Measurements from ENCODE around the gene TMEM213.

The TMEM213 gene

DNA sequence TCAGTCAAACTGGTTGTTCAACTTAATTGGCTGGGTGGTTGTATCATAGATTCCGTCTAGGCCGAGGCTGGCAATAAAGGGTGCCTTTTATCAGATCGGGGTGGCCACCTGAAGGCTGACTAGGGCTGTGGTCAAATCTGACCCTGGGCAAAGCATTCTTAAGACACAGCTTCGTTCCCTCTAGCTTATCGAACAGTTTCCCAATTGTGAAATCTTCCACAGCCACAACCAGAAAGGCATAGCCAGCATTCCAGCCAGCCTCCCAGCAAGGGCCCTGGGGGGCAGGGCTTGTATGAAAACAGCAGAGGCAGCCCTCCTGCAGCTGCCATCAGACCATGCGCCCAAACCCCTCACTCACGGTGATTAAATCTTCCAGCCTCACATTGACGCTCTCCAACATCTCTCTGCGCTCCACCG, 42.5 kb upstream of the TMEM213 start:
- Histone ChIP-seq H2AFZ (ENCODE audit: low read depth) (no peak overlapping the region), H3K36me3 (ENCODE audit: insufficient read depth) (no peaks in the 10 kb centered on the region), H3K9ac (no peak overlapping the region), H3K4me3 (IDR thresholded peaks at IDR 0.05; ENCODE audit: insufficient read depth, low read depth, low read length) (no peak overlapping the region), H3K4me2 (no peak overlapping the region), H3K79me2 (ENCODE audit: insufficient read depth, low read depth) (no peaks in the 10 kb centered on the region), H4K20me1 (ENCODE audit: insufficient read depth) (no peaks in the 10 kb centered on the region), H3K4me1 (ENCODE audit: low read depth, poor library complexity, severe bottlenecking) (no peaks in the 10 kb centered on the region), H3K27ac (no peak overlapping the region), H3K27me3 (ENCODE audit: insufficient read depth, low read depth) (no peaks in the 10 kb centered on the region)
- TF ChIP-seq, protein P1, sequence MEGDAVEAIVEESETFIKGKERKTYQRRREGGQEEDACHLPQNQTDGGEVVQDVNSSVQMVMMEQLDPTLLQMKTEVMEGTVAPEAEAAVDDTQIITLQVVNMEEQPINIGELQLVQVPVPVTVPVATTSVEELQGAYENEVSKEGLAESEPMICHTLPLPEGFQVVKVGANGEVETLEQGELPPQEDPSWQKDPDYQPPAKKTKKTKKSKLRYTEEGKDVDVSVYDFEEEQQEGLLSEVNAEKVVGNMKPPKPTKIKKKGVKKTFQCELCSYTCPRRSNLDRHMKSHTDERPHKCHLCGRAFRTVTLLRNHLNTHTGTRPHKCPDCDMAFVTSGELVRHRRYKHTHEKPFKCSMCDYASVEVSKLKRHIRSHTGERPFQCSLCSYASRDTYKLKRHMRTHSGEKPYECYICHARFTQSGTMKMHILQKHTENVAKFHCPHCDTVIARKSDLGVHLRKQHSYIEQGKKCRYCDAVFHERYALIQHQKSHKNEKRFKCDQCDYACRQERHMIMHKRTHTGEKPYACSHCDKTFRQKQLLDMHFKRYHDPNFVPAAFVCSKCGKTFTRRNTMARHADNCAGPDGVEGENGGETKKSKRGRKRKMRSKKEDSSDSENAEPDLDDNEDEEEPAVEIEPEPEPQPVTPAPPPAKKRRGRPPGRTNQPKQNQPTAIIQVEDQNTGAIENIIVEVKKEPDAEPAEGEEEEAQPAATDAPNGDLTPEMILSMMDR (conservative IDR thresholded peaks at IDR 0.05; ENCODE audit: low read depth, low read length), result no peak

DNA sequence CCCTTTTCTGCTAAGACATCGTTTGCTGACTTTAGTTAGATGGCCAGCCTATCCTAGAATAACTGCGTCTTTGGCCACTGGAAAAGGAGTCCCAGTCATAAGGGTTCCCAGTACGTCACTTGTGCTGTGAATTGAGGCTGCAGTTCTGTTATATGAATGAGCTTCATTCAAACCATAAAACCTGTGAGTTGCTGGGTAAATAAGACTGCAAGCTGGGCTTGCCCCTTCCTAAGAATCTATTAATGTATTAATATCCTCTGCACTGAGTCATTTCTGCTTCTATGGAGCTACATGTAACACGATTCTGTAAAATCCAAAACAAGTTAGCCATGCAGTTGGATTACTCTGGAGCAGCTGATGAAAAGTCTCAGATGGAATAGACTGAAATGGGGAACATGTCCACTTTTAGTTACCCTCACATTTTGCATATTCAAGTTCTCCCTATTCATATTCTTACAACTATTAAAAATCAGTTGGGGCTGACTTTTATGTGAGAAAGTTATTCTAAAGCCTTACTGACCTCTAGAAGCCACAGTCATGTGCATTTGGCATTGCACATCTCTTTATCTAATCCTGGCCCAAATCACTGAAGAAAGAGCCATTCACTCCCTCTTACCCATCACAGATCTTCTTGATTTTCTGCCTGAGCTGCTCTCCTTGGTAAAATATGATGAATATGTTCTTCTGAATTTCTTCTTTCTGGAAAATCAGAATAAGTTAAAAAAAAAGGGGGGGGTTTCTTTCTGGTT, 41.8 kb upstream of the TMEM213 start:
- Histone ChIP-seq H3K9ac (no peak overlapping the region), H3K4me2 (no peak overlapping the region)

DNA sequence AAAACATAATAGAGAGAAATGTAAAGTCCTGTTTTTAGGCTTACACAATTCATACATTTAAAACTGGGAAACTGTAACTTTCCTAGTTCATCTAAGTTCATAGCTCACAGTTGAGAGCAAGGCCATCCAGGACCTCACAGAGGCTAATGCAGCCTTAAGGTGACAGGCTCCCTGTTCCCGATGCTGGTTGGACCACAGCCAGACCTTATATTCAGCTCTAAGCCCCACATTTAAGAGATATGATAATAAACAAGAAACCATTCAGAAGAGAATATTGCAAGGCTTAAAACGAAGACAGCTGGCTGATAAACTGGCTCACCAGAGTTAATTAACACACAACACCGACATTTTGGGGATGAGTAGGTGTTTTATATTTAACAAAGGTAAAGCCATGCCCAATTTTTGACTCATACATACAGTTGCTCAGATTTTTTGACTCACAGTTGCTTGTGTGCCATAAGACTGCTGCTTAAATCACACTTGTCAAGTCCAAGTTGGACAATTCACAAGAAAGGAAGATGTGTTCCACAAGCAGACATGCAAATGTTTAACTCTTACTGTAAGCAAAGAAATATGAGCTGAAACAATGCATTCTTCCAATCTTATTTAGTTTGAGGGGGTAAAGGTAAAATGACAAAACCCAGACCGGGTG, 41.1 kb upstream of the TMEM213 start:
- Histone ChIP-seq H3K4me1 (ENCODE audit: low read depth, poor library complexity, severe bottlenecking) (no peaks in the 10 kb centered on the region), H3K79me2 (ENCODE audit: insufficient read depth, low read depth) (no peaks in the 10 kb centered on the region), H3K36me3 (ENCODE audit: insufficient read depth) (no peaks in the 10 kb centered on the region), H3K4me2 (no peak overlapping the region), H3K27ac (no peak overlapping the region), H3K4me3 (IDR thresholded peaks at IDR 0.05; ENCODE audit: insufficient read depth, low read depth, low read length) (no peak overlapping the region), H4K20me1 (ENCODE audit: insufficient read depth) (no peaks in the 10 kb centered on the region), H3K27me3 (ENCODE audit: insufficient read depth, low read depth) (no peaks in the 10 kb centered on the region), H3K9ac (no peak overlapping the region), H2AFZ (ENCODE audit: low read depth) (no peak overlapping the region)
- TF ChIP-seq, protein P1 (conservative IDR thresholded peaks at IDR 0.05; ENCODE audit: low read depth, low read length), result no peak

More for the DNA sequence above, 41.8 kb upstream of the TMEM213 start:
- Histone ChIP-seq H3K4me3 (IDR thresholded peaks at IDR 0.05; ENCODE audit: insufficient read depth, low read depth, low read length) (no peak overlapping the region), H3K36me3 (ENCODE audit: insufficient read depth) (no peaks in the 10 kb centered on the region), H3K4me1 (ENCODE audit: low read depth, poor library complexity, severe bottlenecking) (no peaks in the 10 kb centered on the region), H3K79me2 (ENCODE audit: insufficient read depth, low read depth) (no peaks in the 10 kb centered on the region), H3K27me3 (ENCODE audit: insufficient read depth, low read depth) (no peaks in the 10 kb centered on the region), H4K20me1 (ENCODE audit: insufficient read depth) (no peaks in the 10 kb centered on the region), H3K27ac (no peak overlapping the region), H2AFZ (ENCODE audit: low read depth) (no peak overlapping the region)
- TF ChIP-seq, protein P1 (conservative IDR thresholded peaks at IDR 0.05; ENCODE audit: low read depth, low read length), result no peak

DNA sequence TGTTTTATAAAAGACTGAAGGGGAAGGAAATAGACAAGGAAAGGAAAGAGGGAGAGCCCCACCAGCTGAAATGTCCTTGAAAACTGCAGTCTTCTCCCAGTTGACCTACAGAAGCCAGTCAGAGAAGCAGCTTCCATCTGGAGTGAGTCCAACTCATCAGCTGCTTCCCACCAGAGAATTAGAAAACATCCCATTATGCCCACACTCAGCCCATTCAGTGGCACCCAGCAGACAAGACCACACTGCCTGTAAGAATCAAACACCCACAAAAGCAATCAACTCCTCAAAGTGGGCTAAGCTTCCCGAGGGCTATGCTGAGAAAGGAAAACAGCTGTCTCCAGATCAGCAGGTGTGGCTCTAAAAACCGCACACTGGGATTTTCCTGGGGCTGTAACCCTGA, 29.6 kb upstream of the TMEM213 start:
- Histone ChIP-seq H4K20me1 (ENCODE audit: insufficient read depth) (no peaks in the 10 kb centered on the region), H3K9ac (no peak overlapping the region), H3K36me3 (ENCODE audit: insufficient read depth) (no peaks in the 10 kb centered on the region), H3K79me2 (ENCODE audit: insufficient read depth, low read depth) (no peaks in the 10 kb centered on the region), H3K27ac (no peak overlapping the region), H2AFZ (ENCODE audit: low read depth) (no peak overlapping the region), H3K4me3 (IDR thresholded peaks at IDR 0.05; ENCODE audit: insufficient read depth, low read depth, low read length) (no peak overlapping the region), H3K4me2 (no peak overlapping the region), H3K27me3 (ENCODE audit: insufficient read depth, low read depth) (no peaks in the 10 kb centered on the region), H3K4me1 (ENCODE audit: low read depth, poor library complexity, severe bottlenecking) (no peaks in the 10 kb centered on the region)
- TF ChIP-seq, protein P1 (conservative IDR thresholded peaks at IDR 0.05; ENCODE audit: low read depth, low read length), result no peak
